ENCODE results near the gene PAQR8.

The PAQR8 gene, protein sequence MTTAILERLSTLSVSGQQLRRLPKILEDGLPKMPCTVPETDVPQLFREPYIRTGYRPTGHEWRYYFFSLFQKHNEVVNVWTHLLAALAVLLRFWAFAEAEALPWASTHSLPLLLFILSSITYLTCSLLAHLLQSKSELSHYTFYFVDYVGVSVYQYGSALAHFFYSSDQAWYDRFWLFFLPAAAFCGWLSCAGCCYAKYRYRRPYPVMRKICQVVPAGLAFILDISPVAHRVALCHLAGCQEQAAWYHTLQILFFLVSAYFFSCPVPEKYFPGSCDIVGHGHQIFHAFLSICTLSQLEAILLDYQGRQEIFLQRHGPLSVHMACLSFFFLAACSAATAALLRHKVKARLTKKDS

DNA sequence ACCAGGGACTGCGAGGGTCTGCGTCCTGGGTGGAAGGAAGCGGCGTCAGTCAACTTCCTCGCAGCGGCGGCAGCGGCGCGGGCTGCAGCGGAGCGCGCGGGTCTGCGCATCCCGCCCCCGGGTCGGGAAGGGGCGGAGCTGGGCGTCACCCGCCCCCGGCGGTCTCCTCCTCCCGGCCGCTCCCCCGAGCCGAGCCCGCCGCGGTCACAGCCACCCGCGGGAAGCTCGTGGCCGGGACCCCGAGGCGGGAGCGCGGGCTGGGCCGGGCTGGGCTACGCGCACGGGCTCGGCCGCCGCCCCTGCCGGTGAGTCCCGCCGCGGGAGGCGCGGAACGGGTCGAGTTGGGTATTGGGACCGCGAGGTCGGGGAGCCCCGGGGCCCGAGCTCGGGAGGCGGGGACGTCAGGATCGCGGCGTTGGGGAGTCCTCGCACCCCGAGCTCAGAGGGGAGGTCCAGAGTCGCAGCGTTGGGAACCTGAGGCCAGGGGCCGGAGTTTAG, at the start of gene PAQR8:
PAQR8 (plus strand) TSS at position 207 of the 498 bp plus-strand sequence. CDS start 41,063 bp downstream, outside the sequence.
- DNase-seq = peak; percentile 57

DNA sequence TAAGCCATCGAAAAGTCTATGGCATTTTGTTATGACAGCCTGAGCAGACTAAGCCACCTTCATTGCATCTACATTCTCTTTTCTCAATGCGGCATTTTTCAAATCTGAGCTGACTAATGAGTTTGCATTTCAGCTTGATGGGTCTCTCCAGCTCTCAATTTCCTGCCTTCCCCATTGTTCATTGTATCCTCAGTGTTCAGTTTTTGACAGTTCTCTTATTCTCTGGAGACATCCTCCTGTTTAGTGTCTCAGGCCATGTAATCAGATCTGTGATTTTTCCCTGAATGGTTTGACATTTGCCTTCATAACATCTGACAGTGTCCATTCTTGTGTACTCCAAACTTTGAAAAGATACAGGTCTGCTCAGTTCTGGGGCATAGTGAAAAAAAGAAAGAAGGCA, 49.5 kb upstream of the PAQR8 start:
- DNase-seq = no peak

DNA sequence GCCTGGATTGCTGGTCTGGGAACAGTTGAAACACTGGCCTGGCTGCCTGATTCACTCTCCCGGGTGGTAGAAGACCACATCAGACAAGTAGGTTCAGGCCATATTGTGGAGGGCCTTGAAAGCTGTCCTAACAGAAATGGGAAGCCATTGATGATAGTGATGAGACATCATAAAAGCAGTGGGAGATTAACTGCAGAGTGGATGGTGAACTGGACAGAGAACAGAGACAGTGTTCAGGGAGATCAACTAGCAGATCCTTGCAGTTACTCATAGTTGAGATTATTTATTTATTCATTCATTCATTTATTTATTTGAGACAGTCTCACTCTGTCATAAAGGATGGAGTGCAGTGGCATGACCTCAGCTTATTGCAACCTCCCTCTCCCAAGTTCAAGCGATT, 47.2 kb upstream of the PAQR8 start:
- DNase-seq = no peak

DNA sequence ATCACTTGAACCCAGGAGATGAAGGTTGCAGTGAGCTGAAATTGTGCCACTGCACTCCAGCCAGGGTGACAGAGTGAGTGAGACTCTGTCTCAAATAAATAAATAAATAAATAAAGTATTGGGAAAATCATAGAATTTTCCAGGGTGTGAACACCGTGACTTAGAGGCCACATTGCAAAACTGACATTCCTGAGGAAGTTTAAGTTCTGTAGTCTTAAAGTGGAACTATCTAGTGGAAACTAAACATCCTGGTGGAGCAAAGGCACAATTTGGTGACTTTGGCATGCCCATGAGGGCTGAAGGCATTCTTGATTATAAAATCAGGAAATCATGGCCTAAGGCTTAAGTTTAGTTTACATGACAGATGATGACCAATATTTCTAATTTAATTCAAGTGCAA, 44.7 kb upstream of the PAQR8 start:
- no peak for DNase-seq

DNA sequence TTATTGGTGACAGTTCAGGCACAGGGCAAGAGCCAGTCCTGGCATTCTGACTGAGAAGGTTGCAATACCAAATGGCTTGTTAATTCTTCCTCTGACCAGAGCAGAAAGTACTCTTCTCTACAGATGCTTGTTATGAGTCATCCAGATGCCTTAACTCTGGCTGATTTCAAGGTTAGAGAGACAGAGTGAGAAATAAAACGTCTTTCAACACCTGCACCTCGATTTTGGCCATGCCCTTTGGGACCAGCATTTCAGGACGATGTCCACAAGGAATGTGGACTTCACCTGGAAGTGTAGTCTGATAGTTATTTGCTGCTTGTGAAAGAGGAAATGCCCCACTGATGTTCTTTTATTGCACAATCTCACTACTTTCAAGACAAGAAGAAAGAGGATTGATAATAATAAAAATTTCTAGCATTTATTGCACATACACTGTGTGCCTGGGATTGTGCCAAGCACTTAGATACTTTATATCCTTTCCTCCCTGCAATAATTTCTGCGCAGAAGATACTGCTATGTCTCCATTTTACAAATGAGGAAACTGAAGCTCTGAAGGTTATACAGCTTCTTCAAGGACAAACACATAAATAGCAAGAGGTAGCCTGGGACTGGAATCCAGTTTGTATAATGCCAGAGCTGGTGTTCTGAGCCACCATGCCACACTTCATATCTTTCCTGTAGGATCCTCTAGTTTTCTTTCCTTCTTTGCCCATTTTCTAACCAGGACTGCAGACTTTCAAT, 43.9 kb upstream of the PAQR8 start:
- DNase-seq = no peak

DNA sequence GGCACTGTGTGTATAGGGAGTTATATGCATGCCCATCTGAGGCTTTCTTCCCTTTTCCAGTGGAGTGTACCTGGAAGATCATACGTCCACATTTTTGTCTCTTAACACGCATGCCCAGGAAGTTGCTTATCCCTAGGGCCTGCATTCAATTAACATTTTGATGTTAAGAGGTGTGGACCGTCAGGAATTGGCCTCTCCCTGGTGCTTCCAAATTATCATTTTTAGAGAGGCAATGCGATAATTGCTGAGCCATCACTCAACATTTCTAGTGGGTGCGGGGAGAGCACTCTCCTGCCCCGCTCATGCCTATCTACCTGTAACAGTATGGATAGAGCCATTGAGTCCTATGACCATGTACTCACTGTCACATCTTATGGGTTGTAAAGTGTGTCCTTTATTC, 37.8 kb upstream of the PAQR8 start:
- no peak for DNase-seq

DNA sequence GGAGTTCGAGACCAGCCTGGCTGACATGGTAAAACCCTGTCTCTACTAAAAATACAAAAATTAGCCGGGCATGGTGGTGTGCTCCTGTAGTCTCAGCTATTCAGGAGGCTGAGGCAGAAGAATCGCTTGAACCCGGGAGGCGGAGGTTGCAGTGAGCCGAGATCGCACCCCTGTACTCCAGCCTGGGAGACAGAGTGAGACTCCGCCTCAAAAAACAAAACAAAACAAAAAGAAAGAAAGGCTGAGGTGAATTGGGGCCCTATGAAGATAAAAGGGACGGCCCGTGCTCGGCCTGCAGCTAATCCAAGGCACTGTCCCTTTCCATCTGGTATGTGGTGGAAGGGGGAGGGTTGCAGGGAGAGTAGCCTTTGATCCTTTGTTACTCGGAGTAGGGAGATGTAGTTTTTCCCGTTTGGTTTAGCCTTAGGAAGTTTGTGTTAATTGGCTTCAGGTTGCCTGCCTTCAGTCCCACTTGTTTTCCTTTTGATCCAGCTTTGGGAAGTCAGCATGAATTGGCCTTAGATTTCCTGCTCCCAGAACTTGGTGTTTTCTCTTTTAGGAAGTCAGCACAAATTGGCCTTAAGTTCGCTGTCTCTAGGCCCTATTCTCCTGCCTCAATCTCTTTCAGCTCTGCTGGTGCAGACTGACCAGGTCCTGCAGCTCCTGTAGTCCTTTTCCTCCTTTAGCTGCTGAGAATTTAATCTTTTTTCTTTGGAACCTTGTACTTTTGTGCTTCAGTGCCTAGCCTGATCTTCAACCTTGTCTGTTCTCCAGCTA, 36.1 kb upstream of the PAQR8 start:
- DNase-seq = no peak

DNA sequence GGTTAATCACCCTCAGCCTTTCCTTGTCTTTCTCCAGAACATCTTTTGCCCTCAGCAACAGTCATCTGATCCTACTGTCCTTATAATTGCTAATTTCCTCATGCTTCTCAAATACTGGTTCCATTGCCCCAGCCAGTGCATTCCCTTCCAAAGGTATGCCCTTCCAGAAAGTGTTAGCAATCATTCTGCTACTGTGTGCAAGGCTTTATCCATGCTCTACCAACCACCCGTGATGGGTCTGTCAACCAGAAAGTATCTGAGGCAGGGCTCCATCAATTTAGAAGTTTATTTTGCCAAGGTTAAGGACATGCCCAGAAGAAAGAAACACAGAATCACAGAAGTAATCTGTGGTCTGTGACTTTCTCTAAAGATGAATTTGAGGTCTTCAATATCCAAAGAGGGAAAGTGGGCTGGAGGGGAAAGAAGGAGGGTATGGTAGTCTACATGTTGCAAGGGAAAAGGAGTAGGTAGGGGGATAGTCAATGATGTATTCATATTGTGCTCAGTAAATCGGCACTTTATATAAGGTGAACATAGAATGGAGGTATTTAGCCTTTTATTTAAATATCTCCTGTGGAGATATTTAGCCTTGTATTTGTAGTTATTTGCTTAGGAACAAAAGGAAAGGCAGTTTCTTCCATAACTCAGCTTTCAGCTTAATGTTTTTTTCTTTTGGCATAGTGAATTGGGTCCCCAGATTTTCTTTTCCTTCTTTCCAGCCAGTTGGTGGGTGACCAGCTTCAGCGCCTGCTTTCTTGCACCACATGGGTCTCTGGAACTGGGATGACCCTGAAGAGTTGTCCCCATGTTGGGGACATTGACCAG, 35.2 kb upstream of the PAQR8 start:
- DNase-seq = no peak

DNA sequence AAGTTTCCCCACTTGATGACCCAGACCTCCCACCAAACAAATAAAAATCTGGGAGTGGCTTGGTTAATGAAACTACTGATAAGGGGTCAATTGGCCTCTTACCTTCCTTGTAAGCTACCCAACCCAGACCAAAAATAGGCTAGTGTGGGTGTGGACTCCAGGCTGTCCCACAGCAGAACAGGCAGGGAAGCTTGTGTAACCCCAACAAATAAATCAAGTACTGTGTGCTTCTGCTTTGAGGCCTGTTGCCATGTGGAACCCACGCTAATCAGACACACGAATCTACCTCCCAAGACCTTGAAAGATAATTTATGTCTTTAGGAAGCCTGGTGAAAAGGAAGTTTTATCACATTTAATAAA, 33.7 kb upstream of the PAQR8 start:
- no peak for DNase-seq

DNA sequence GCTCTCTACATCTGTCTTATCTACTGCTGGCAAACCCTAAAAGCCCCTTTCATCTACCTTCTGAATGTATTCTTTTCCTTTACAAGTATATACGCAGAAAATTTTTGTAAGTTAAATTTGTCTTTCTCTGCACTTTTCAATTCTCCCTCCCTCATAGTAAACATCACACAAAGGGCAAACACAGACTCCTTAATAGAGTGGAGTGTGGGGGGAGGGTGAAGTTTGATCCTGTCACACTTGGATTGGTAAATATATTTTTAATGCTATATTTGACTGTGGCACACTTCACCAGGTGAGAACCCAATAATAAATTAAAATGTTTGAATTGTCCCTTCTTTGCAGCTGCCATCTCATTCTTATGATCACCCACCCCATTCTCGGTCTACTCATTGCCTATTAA, 33.2 kb upstream of the PAQR8 start:
- peak; percentile 15 for DNase-seq

DNA sequence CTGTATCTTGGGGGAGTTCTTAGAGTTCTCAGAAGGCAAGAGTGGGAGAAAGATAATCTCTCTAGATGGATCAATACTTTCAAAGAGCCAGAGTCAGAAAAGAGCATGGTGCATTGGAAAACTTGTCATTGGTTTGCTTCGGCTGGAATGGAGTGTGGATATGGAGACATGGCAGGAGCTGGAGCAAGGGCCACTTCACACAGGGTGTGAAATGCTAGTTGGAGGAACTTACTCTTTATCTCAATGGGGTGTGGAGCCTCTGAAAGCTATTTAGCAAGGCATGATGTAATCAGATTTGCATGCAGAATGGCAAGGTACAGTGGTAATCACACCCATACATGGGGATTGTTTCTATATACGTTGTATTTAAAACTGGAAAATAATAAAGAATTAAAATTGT, 31.5 kb upstream of the PAQR8 start:
- DNase-seq = no peak

DNA sequence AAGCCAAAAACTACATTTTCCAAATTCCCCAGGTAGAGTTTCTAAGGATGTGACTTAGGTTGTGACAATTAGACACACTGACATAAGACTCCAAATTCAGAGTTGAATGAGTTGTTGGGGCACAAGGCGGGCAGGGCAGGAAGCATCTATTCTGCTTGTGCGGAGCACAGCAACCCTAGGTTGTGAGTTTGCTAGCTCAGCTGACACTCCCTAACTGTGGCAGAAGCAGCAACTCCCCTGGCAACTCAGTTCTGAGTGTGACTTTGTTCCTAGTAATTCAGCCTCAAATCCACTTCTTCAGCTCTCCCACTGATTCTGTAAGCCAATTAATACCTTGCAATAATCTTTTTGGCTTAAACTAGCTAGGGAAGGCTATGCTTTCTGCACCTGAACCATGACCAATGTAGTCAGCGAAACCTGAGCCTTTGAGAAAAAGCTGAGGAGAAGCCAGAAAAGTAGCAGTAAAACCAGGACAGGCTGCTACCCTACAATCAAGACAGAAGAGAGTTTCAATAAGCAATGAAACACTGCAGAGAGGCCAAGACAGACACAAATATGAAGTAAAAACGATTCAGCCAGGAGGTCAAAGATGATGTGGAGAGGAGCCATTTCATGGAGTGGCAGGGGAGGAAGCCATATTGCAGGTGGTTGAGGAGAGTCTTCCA, 30.0 kb upstream of the PAQR8 start:
- no peak for DNase-seq

DNA sequence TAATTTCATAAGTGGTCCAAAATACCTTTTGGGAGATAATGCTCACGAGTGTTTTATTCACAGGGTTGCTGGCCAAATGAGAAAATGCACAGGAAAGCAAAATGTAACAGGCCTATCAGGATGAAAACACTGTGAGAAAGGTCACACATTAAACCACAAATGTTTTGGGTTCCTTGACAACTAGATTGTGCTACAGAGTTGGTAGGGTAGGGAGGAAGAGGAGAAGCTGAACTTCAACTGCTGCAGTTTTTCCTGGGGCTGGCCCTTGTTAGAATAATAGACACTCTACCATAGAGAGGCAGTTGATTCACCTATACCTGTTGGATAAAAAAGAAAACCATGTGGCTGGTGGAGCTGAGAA, 28.1 kb upstream of the PAQR8 start:
- no peak for DNase-seq

DNA sequence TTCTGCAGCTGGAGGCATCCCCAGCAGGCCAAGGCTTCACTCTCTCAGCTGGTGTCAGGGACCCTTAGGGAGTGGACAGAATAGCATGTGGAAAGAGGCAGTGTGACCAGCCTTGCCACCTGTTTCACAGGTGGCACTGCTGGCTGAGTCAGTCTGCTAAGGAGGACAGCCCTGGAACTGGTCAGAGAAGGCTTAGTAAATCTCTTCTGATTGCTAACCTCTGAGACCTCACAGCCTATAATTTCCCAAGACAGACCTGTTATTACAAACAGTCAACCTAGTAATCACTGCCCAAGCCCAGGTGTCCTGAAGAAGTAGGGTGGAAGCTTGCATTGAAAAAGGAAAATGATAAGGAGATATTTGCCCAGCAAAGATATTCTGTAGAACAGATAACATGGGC, 26.4 kb upstream of the PAQR8 start:
- no peak for DNase-seq

DNA sequence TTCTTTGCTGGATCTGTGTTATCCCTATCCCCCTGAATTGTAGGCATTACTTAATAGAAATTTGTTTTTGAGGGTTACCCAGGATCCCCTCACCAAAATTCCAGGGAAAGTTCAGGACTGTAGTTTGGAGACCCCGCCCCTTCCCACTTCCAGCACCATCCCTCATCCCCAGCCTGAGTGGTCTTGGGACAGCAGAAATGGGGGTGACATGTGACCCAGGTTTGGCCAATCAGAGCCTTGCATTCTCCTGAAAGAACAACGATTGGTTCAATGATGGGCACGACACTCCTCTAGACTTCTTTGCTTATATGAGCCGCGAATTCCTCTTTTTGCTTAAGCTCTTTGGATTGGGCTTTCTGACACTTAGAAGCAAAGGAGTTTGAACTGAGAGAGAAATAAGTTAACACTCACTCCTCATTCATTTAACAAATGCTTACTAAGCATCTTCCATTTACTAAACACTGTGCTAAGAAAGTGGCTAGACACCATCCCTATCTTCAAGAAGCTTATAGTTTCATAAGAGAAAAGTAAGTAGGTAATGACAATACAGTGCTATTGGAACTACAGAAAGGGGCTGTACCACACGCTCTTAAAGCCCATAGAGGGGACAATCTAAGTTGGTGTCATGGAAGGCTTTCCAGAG, 24.9 kb upstream of the PAQR8 start:
- DNase-seq = no peak

DNA sequence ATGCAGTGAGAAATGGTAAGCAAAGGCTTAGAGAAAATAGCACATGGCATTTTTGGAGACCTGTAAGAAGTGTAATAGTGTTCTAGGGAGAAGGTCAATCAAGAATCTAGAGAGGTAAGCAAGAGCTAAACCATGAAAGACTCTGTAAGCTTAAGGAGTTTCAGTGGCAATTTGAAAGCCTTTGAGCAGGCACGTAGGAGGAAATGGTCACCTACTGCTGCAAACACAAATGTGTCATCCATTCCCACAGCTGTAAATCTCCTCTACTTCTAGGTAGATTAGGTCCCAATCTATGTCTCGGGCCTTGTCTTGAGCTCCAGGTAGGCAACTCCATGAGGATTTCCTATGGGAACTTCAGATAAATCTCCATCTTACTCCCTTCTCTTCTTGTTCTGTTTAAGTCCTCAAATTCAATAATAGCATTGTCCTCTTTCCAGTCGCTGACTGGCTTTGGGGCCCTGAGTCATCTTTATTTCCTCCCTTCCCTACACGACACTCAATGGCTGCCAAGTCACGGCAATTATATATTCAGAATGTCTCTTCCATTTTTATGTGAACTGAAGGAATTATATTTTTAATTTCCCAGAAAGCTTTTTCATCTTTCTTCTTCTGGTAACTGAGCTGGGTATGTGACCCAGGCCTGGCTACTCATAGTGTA, 24.2 kb upstream of the PAQR8 start:
- no peak for DNase-seq

DNA sequence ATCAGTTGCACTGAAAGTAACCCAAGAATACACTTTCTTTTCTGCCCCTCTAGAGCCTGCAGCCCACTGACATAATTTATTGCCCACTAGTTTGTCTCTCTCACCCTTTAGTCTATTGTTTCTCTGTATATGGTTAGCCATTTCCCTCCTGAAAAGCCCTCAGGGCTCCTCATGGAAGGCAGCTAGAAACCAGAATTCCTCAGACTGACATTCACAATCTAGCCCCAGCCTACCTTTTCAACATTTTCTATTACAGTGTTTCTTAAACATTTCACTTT, 21.4 kb upstream of the PAQR8 start:
- no peak for DNase-seq

DNA sequence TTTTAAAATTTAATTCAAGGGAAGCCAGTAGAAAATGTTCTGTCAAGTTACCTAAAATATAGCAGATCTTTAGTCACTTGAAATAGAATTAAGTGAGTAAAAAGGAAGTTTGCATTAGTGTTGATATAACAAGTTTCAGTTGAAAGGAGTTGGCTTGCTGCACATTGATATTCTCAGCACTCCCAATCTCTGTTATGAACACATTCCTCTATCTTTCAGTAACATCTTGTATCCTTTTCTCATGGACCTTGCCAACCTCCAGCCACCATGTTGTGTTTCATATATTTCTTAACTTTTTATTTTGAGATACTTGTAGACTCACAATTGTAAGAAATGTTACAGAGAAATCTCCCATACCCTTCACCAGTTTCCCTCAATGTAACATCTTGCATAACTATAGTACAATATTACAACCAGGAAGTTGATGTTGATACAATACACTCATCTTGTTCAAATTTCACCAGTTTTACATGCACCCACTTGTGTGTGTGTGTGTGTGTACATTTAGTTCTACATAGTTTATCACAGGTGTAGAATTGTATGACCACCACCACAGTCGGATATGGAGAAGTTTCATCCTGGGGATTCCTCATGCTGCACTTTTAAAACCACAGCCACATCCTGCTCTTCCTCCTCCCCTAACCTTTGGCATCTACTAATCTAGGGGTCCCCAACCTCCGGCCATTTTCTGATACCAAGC, 20.2 kb upstream of the PAQR8 start:
- DNase-seq = no peak

DNA sequence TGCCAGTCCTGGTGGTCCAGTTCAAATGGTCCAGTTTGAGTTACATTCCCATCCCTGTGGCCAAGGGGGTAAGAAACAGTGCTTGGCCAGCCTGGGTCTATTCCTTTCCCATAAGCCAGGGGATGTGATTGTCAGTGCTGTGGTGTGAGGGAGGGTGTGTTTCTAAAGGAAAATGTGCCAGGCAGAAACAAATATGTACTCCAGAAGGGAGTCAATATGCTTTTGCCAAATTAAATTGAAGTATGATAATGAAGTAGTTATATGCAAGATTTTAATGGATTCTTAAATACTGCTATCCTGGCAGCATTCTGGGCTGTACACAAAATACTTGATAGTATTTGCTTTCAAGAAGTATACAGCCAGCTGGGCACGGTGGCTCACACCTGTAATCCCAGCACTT, 16.6 kb upstream of the PAQR8 start:
- no peak for DNase-seq

DNA sequence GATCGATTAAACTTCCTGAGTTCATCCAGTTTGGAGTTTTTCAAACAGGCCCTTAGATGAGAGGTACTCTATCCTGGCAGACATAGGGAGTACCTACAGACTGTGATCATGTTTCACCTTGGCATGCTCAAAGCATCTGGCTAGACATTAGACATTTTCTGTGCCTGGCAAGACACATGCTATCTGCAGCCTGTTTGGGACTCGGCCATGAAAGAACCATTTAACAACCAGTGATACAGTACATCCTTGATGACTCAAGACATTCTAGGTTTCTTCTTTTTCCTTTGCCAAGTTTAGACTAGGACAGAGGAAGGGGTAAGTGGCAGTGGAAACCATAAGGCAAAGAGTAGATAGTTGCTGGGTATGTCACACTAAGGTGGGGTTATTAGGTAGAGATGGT, 15.4 kb upstream of the PAQR8 start:
- DNase-seq = no peak

DNA sequence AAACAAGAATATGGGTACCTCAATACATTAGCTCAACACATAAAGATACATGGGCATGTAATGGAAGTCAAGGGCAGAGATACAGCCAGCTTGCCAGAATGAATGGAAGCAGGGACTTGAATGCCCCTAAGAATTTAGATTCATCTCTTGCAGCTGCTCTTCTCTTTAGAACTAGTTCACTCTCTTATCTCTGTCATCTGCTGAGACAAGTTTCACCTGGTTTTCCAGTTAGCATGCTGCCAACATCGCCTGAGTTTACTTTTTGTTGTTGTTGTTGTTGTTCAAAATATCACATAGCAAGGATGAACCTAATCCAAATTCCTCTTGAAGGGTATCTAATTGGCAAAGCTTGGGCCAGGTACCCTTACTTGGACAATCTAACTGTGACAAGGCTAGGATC, 14.1 kb upstream of the PAQR8 start:
- DNase-seq = no peak
